Neural progenitor cell (in vitro differentiated cells): Measurements from ENCODE around the gene KCNJ16. TPM values are rescaled to one million over a fixed set of nuclear protein-coding genes. Genes with fewer than 3 reads are reported as not detected.
A peak's percentile ranks its signal among the peaks of the same experiment; 100 is the strongest.

Experiments
- DNase-seq: peaks from one replicate; pipeline ENCODE4 v3.0.0-alpha.2; 2016; ENCODE audit warnings: low spot score
- H2AFZ ChIP-seq: fragments of 200-600 bp; sonication (generic); replicated peaks from 2 replicates; pipeline ENCODE4 v1.6.1; 2016; ENCODE audit warnings: antibody characterized with exemption
- H3F3A ChIP-seq: fragments of 200-600 bp; sonication (generic); 2 replicates; pipeline ENCODE4 v1.6.1; 2016; ENCODE audit warnings: antibody characterized with exemption, low read depth
- H3K27ac ChIP-seq: fragments of 200-600 bp; sonication (generic); 2 replicates; pipeline ENCODE4 v1.5.1; 2016; ENCODE audit warnings: mild to moderate bottlenecking
- H3K27me3 ChIP-seq: fragments of 200-600 bp; sonication (generic); 2 replicates; pipeline ENCODE4 v1.6.1; 2016; ENCODE audit warnings: mild to moderate bottlenecking, moderate library complexity
- H3K36me3 ChIP-seq: fragments of 200-600 bp; sonication (generic); 2 replicates; pipeline ENCODE4 v1.5.1; 2016
- H3K4me1 ChIP-seq: fragments of 200-600 bp; sonication (generic); 2 replicates; pipeline ENCODE4 v1.6.1; 2016; ENCODE audit warnings: mixed run types
- H3K4me2 ChIP-seq: fragments of 200-600 bp; sonication (generic); 2 replicates; pipeline ENCODE4 v1.6.1; 2016
- H3K4me3 ChIP-seq: fragments of 200-600 bp; sonication (generic); 2 replicates; pipeline ENCODE4 v1.5.1; 2016
- H3K79me2 ChIP-seq: fragments of 200-600 bp; sonication (generic); 2 replicates; pipeline ENCODE4 v1.6.1; 2016; ENCODE audit warnings: low read depth
- H3K9ac ChIP-seq: fragments of 200-600 bp; sonication (generic); 2 replicates; pipeline ENCODE4 v1.6.1; 2016
- H3K9me3 ChIP-seq: fragments of 200-600 bp; sonication (generic); 2 replicates; pipeline ENCODE4 v1.5.1; 2016; ENCODE audit warnings: low read depth
- H4K20me1 ChIP-seq: fragments of 200-600 bp; sonication (generic); 2 replicates; pipeline ENCODE4 v1.6.1; 2016; ENCODE audit warnings: low read depth
- H3K27ac Mint-ChIP-seq: 3 replicates; pipeline ENCODE4 v1.8.0; 2021; ENCODE audit warnings: mixed read lengths
- H3K27me3 Mint-ChIP-seq: 2 replicates; pipeline ENCODE4 v1.8.0; 2022; ENCODE audit warnings: low read depth, mild to moderate bottlenecking, inconsistent platforms, moderate library complexity, mixed read lengths; ENCODE audit not compliant: insufficient read depth
- H3K36me3 Mint-ChIP-seq: 3 replicates; pipeline ENCODE4 v1.8.0; 2021; ENCODE audit warnings: mixed read lengths
- H3K4me1 Mint-ChIP-seq: 3 replicates; pipeline ENCODE4 v1.8.0; 2021; ENCODE audit warnings: mixed read lengths
- H3K4me3 Mint-ChIP-seq: 3 replicates; pipeline ENCODE4 v1.8.0; 2021; ENCODE audit warnings: mild to moderate bottlenecking, moderate library complexity, mixed read lengths
- H3K9me3 Mint-ChIP-seq: 3 replicates; pipeline ENCODE4 v1.8.0; 2020; ENCODE audit warnings: mixed read lengths
- CTCF ChIP-seq: fragments of 200-600 bp; sonication (generic); IDR thresholded peaks from 2 replicates; pipeline ENCODE4 v1.5.1; 2017; ENCODE audit warnings: antibody characterized with exemption, mild to moderate bottlenecking
- EZH2 ChIP-seq: fragments of 200-600 bp; sonication (generic); IDR thresholded peaks from 2 replicates; pipeline ENCODE4 v1.6.1; 2017; ENCODE audit warnings: antibody characterized with exemption, mild to moderate bottlenecking, moderate library complexity
- EZH2phosphoT487 ChIP-seq: fragments of 200-600 bp; sonication (generic); IDR thresholded peaks from 2 replicates; pipeline ENCODE4 v1.6.1; 2017; ENCODE audit warnings: antibody characterized with exemption
- total RNA-seq: library from RNA; depleted of rRNA; stranded (reverse); fragments of >200 nt; gene quantifications from 2 replicates; pipeline ENCODE4 v1.2.3, GENCODE V29; 2015; ENCODE audit warnings: low replicate concordance

The KCNJ16 gene
- total RNA-seq, 1 donor from 2014 or later = not detected

GRCh38 chr17:70136131-70136530 is 61.1 kb downstream of the KCNJ16 start:
- H3K4me2 ChIP-seq = no peak overlapping the region
- H4K20me1 ChIP-seq = no peaks in the 10 kb centered on the region
- H3F3A ChIP-seq = no peaks in the 10 kb centered on the region
- Mint-ChIP-seq H3K4me3 (no peak overlapping the region), H3K27ac (no peak overlapping the region), H3K36me3 (peaks cover 2% of the 10 kb centered on the region), H3K27me3 (peaks cover 2% of the 10 kb centered on the region), H3K4me1 (peaks cover 22% of the 10 kb centered on the region), H3K9me3 (peaks cover 2% of the 10 kb centered on the region)
- no peak overlapping the region for H3K4me3 ChIP-seq
- H3K4me1 ChIP-seq = peaks cover 2% of the 10 kb centered on the region
- DNase-seq = no peak
- H3K79me2 ChIP-seq = no peaks in the 10 kb centered on the region
- H3K9ac ChIP-seq = no peak overlapping the region
- H2AFZ ChIP-seq = no peak overlapping the region
- H3K27ac ChIP-seq = no peak overlapping the region
- TF ChIP-seq CTCF (no peak), EZH2phosphoT487 (no peak), EZH2 (no peak)
- H3K27me3 ChIP-seq = no peaks in the 10 kb centered on the region
- H3K36me3 ChIP-seq = no peaks in the 10 kb centered on the region
- no peaks in the 10 kb centered on the region for H3K9me3 ChIP-seq

GRCh38 chr17:70137451-70138230 is 62.6 kb downstream of the KCNJ16 start:
- Mint-ChIP-seq H3K36me3 (no peaks in the 10 kb centered on the region), H3K4me3 (peak overlapping the region; percentile 13), H3K27me3 (peaks cover 2% of the 10 kb centered on the region), H3K9me3 (no peaks in the 10 kb centered on the region), H3K27ac (peak overlapping the region; percentile 89), H3K4me1 (peaks cover 22% of the 10 kb centered on the region)
- no peak for TF ChIP-seq EZH2
- no peak for TF ChIP-seq CTCF
- no peak for TF ChIP-seq EZH2phosphoT487
- Histone ChIP-seq H3K36me3 (no peaks in the 10 kb centered on the region), H3K4me2 (no peak overlapping the region), H3K27me3 (no peaks in the 10 kb centered on the region), H2AFZ (peak overlapping the region; percentile 73), H3F3A (no peaks in the 10 kb centered on the region), H3K27ac (no peak overlapping the region), H3K79me2 (no peaks in the 10 kb centered on the region), H4K20me1 (no peaks in the 10 kb centered on the region), H3K9me3 (no peaks in the 10 kb centered on the region), H3K4me1 (no peaks in the 10 kb centered on the region), H3K4me3 (no peak overlapping the region), H3K9ac (no peak overlapping the region)
- no peak for DNase-seq

GRCh38 chr17:70138291-70138865 is 63.4 kb downstream of the KCNJ16 start:
- Histone ChIP-seq H3K27ac (no peak overlapping the region), H3K4me3 (no peak overlapping the region), H3K27me3 (no peaks in the 10 kb centered on the region), H3K79me2 (no peaks in the 10 kb centered on the region), H3K4me2 (no peak overlapping the region), H3K36me3 (no peaks in the 10 kb centered on the region), H2AFZ (no peak overlapping the region), H3F3A (no peaks in the 10 kb centered on the region), H3K9me3 (no peaks in the 10 kb centered on the region), H4K20me1 (no peaks in the 10 kb centered on the region), H3K4me1 (no peaks in the 10 kb centered on the region), H3K9ac (no peak overlapping the region)
- Mint-ChIP-seq H3K27ac (peak overlapping the region; percentile 42), H3K9me3 (no peaks in the 10 kb centered on the region), H3K36me3 (no peaks in the 10 kb centered on the region), H3K27me3 (peaks cover 2% of the 10 kb centered on the region), H3K4me3 (no peak overlapping the region), H3K4me1 (peaks cover 22% of the 10 kb centered on the region)
- no peak for DNase-seq
- TF ChIP-seq EZH2phosphoT487 = no peak
- TF ChIP-seq CTCF = no peak
- no peak for TF ChIP-seq EZH2
